Tongue (tissue), 2 donors: Measurements from ENCODE around the gene HSPA6. TPM values are rescaled to one million over a fixed set of nuclear protein-coding genes. Genes with fewer than 3 reads are reported as not detected.
A peak's percentile ranks its signal among the peaks of the same experiment; 100 is the strongest.
"Not testable (repeated sequence)": the region's sequence is repeated elsewhere in the genome, so short reads cannot be mapped to it uniquely, and the experiment has no call there.

ENCODE experiments used
- DNase-seq: peaks from one replicate; pipeline ENCODE4 v3.0.0-alpha.2; 2015
- total RNA-seq: library from RNA; depleted of rRNA; stranded (reverse); fragments of >200 nt; gene quantifications from one replicate; pipeline ENCODE4 v1.2.3, GENCODE V29; 2014

HSPA6 gene
- total RNA-seq, result 10.2 TPM

- DNase-seq, result peak; percentile 95
Measured at GRCh38 chr1:161523817-161524741, at the start of gene HSPA6. Gene HSPA6, plus strand, starts transcription at chr1:161524540. Its CDS starts 119 bp downstream, at chr1:161524659.

- not testable (repeated sequence) for DNase-seq
Measured at GRCh38 chr1:161477711-161478110, 46.6 kb upstream of the HSPA6 start.

- no peak for DNase-seq
Measured at GRCh38 chr1:161478985-161479384, 45.4 kb upstream of the HSPA6 start.

GRCh38 chr1:161480381-161481035 lies 43.8 kb upstream of the HSPA6 start:
- no peak for DNase-seq

GRCh38 chr1:161481624-161482392 lies 42.5 kb upstream of the HSPA6 start:
- no peak for DNase-seq

GRCh38 chr1:161482610-161483009 lies 41.7 kb upstream of the HSPA6 start:
- DNase-seq, result no peak

- DNase-seq, result no peak
Measured at GRCh38 chr1:161483361-161483760, 41.0 kb upstream of the HSPA6 start.

GRCh38 chr1:161484613-161485012 lies 39.7 kb upstream of the HSPA6 start:
- no peak for DNase-seq

- DNase-seq, result peak; percentile 70
Measured at GRCh38 chr1:161486806-161487741, 37.3 kb upstream of the HSPA6 start.

- no peak for DNase-seq
Measured at GRCh38 chr1:161491472-161491871, 32.9 kb upstream of the HSPA6 start.

GRCh38 chr1:161492827-161493226 lies 31.5 kb upstream of the HSPA6 start:
- no peak for DNase-seq

GRCh38 chr1:161494091-161494735 lies 30.1 kb upstream of the HSPA6 start:
- no peak for DNase-seq

GRCh38 chr1:161495490-161495889 lies 28.9 kb upstream of the HSPA6 start:
- no peak for DNase-seq

- no peak for DNase-seq
Measured at GRCh38 chr1:161497961-161498360, 26.4 kb upstream of the HSPA6 start.

GRCh38 chr1:161498646-161499045 lies 25.7 kb upstream of the HSPA6 start:
- no peak for DNase-seq

- no peak for DNase-seq
Measured at GRCh38 chr1:161499099-161500039, 25.0 kb upstream of the HSPA6 start.

- DNase-seq, result no peak
Measured at GRCh38 chr1:161501234-161501633, 23.1 kb upstream of the HSPA6 start.

GRCh38 chr1:161502181-161502580 lies 22.2 kb upstream of the HSPA6 start:
- DNase-seq, result no peak

- no peak for DNase-seq
Measured at GRCh38 chr1:161502641-161503393, 21.5 kb upstream of the HSPA6 start.
